Activated CD4-positive, CD25-positive, alpha-beta regulatory T cell treated with anti-CD3 and anti-CD28 coated beads, Interleukin-2, amount 50 U/mL, for 72 hours (primary cell): Measurements from ENCODE around the gene ABHD14A.
"Not testable (repeated sequence)": the region's sequence is repeated elsewhere in the genome, so short reads cannot be mapped to it uniquely, and the experiment has no call there.

ENCODE experiments used
- DNase-seq: peaks from one replicate; pipeline ENCODE4 v3.0.0; 2021

Gene ABHD14A

DNA sequence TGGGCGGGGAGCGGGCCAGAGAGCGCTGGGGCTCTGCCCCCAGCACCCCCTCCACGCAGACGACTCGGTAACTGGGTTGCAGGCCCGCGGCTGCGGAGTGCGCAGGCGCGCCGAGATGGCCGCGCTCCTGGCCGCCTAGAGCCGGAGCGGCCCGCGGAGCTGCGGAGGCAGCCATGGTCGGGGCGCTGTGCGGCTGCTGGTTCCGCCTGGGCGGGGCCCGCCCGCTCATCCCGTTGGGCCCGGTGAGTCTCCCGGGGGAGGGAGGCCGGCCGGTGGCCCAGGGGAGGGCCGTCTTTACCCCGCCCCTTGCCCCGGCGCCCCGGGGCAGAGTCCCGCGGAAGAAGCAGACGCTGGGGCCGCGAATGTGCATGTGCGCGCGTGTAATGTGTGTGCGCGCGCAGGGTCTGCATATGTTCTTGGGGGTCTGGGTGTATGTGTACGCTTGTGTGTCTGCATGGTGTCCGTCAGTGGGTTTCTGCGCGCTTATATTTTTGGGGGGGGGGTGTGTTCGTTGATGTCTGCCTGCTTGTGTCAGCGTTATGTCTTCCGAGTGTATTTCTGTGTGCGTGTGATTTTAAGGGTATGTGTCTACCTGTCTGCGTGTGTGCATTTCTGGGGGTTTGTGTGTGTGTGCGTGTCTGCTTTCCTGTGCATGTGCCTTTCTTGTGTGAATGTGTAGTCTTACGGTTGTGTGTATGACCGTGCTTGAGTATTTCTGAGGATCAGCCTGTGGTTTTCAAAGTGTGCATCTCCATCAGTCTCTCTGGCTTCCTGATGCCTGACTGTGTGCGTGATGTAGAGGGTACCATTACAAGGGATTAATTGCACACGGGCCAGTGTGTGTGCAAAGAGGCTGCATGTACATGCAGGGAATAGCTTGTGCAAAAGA, at the start of gene ABHD14A:
ABHD14A (plus strand) TSS at position 102 of the 889 bp plus-strand sequence; CDS start at position 174, 72 bp downstream.
- DNase-seq, result peak; percentile 79

DNA sequence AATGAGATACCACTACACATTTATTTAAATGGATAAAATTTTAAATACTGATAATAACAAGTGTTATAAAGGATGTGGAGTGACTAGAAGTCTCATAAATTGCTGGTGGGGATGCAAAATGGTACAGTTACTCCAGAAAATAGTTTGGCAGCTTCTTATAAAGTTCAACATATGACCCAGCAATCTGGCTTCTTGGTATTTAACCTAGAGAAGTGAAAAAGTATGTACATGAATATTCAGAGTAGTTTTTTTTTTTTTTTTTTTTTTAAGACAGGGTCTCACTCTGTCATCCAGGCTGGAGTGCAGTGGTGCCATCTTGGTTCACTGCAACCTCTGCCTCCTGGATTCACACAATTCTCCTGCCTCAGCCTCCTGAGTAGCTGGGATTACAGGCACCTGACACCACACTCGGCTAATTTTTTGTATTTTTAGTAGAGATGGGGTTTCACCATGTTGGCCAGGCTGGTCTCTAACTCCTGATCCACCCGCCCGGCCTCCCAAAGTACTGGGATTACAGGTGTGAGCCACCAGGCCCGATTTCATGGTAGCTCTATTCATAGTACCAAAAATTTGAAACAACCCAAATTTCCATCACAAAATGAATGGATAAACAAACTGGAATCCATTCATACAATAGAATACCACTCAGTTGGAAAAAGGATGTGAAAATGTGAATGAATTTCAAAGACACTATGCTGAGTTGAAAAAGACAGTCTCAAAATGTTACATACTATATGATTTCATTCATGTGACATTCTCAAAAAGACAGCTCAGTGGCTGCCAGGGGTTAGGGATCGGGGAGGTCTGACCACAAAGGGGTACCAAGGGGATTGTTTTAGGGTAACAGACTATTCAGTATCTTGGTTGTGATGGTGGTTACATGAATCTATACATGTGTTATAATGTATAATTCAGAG, 47.5 kb upstream of the ABHD14A start:
- DNase-seq, result no peak

DNA sequence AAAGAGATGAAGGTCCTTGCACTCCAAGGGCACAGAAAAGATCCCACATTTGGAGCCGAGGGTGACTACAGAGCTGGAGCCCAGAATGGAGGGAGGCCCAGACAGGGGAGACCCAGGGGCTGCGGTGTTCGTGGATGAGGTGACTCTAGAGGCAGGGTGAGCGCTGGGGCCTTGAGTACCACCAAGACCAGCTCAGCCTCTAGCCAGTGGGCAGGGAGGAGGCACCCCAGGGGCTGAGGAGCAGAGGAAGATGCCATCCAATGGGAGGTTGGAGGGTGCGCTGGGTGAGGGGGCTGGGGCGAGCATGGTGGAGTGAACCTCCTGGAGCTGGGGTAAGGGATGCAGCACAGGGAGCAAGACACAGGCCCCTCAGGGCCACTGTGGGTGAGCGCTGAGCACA, 46.4 kb upstream of the ABHD14A start:
- DNase-seq, result no peak

DNA sequence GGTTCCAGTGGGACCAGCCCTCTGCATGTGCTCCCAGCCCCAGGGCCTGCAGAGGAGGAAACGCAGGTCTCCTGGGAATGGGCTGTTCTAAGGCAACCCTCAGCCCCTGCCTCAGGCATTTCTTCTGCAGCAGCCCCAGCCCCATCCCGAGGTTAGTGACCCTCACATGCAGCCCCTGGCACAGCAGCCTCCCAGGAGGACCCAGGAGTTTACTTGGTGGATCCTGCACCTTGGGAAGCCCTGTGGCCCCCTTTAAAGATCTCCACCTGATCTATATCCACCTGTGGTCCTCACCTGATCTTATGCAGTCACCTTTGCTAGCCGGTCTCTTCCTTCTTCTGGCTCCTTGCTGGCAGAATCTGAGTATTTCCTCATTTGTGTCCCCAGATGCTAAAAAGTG, 45.9 kb upstream of the ABHD14A start:
- DNase-seq, result not testable (repeated sequence)

DNA sequence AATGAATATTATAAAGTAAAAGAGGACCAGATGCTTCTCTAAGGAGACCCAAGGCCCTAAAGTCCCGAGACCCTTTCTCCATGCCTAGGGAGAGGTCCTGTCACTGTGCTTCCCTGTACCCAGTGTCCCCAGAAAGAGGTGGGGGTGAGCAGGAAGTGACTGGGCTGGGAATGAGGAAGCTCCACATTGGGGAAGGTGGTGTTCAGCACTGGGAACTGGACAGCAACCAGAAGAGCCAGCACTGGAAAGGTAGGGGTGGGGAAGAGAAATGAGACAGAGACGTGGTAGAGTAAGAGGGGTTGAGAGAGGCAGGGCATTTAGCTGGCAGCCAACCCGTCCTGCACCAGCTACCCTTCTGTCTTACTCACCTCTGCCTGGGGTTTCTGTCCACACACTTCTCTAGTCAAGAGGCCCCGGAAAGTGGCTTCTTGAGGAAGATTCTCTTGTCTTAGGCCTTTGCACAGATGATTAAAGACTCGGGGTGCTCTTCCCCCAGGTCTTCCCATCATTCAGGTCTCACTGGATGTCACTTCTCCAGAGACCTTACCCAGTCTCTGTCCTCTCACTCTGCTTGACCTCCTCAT, 45.4 kb upstream of the ABHD14A start:
- no peak for DNase-seq

DNA sequence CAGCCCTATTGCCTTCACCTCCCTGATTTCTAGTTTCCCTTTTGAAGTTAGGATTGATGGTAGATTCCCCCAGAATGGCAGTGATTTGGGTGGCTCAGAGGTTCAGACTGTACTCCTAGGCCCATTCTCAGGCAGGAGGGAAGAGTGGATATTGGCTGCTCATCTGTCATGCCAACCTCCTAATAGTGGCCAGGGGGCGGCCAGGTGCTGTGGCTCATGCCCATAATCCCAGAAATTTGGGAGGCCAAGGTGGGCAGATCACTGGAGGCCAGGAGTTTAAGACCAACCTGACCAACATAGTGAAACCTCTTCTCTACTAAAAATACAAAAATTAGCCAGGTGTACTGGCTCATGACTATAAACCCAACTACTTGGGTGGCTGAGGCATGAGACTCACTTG, 44.4 kb upstream of the ABHD14A start:
- no peak for DNase-seq

DNA sequence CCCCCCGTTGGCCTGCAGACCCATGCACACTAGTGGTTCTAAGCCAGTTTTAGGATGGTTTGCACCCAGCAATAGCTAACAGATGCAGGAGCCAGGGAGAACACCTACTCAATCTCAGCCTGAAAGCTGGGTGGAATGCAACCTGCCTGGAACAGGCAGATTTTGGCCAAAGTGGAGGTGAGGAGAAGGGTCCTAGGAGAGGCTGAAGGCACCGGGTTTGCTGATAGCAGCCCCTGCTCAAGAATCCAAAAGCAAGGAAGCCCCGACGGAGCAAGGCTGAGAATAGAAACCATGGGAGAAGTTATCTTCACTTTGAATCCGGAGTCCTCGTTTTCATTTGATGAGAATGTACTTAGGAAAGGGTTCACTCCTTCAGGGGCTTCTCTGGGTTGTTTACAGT, 43.1 kb upstream of the ABHD14A start:
- DNase-seq, result no peak

DNA sequence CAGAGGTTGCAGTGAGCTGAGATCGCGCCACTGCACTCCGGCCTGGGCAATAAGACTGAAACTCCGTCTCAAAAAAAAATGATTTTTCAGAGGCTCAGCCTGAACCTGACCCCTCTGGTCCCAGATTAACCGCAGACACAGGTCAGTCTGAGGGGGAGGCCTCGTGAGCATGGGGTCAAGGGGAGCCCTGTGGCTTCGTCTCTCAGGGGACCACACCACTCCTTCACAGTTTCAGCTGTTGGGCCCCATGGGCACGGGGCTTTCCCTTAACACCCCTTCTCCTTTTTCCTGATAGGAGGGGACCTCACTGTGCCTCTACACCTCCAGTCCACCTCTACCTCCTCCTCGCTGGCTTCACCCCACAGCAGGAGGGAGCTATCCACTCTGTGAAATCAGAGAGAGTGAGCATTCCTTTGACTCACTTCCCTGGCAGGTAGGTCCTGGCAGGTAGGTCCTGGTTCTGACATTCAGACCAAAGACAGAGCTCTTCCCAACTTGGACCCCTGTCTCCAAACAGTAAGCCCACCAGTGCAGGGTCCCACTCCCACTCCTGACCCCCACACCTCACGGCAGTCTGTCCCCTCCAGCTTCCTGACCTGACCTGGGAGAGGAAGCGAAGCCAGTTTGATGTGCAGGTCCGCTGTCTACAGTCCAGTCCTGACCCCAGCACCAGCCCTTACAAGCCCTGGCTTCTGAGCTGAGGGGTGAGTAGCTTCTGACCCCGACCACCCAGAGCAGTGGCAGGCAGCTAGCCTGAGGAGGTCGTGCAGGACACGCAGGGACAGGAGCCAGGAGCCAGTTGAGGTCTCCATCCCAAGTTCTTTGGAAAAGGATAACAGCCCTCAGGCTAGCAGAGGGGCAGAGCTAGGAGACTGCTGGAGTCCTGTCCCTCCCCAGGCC, 42.1 kb upstream of the ABHD14A start:
- no peak for DNase-seq

DNA sequence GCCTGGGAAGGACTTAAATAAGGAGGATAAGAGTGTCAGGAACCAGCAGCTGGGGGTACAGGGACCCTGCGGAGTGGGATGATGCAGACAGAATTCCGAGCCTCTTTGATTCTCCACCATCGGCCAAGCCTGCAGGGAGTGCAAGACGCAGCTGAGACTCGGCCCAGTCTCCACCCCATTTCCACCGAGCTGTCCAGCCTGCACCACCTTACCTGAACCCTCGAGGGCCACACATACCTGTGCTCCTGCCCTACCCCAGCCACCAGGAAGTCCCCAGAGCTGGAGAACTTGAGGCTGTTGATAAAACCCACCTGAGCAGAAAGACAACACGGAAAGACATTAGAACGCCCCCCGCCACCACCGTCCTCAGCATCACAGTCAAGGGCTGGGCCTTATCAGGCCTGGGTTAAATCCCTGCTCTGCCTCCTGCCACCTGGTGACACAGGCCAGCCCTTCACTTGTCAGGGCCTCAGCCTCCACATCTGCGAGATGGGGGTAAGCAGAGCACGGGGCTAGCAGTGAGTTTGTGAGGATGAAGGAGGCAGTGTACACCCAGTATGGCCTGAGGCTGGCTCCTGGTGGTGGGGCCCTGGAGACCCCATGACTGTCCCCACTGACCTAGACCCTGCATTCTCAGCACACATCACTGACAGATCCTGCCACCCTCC, 41.3 kb upstream of the ABHD14A start:
- no peak for DNase-seq

DNA sequence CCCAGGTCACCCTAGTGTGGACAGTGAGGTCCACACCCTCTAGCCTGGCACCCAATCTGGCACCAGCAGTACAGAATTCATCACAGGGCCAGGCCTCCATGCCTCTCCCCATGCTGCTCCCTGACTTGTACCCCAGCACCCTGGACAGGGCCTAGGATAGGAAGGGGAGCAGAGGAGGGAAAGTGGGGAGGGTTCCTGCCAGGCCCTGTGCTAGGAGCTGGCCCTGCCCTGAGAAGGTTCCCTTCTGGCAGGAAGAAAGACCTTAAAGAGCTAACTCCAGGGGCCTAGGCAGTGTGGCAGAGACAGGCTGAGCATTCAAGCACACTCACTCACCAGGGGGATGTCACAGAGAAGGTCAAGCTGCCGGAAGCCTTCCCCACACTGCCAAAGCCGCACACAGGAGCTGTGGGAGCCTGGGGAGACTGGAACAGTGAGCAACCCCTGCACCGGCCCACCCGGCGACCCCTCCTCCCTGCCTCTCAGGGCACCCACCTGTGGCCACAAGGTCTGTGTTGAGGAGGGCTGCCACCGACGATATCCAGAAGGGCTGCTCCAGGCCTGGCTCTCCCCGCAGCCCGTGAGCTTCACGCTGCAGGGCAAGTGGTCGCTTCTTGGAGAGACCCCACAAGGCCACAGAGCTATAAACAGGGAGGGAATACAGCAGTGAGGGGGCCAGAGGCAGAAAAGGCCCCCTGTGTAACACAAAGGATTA, 40.6 kb upstream of the ABHD14A start:
- no peak for DNase-seq

DNA sequence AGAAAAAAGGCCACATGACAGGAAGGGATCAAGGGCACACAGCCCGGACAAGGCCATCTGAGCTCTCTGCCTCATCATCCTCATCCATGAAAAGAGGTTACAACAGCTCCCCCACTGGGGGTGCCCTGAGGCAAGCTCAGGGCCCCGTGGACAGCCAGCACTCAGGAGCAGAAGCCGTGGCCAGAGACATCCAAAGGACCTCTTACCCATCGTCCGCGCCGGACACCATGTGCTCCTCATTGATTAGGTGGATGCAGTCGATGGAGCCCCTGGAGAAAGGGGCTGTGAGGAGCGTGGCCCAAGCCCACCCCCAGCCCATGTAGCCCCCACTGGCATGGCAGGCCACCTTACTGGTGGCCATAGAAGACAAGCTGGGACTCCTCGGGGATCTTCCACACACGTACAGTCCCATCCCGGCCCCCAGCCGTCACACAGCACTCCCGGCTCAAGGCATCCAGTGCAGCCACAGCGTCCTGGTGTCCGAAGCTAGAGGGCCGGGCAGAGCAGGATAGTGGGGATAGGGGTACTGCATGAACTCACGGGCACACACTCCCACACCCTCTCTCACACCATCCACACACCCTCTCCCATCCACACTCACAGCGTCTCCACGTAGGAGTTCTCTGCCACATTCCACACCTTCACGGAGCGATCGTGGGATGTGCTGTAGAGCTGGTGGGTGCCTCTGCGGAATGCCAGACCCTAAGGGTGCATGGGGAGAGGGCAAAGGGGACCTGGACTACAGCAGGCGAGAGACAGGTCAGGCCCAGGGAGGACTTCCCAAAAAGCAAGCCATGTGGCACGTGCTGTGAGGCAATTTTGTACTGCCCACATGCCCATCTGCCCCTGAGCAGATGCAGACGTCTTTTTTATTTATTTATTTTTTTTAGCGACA, 39.6 kb upstream of the ABHD14A start:
- no peak for DNase-seq

DNA sequence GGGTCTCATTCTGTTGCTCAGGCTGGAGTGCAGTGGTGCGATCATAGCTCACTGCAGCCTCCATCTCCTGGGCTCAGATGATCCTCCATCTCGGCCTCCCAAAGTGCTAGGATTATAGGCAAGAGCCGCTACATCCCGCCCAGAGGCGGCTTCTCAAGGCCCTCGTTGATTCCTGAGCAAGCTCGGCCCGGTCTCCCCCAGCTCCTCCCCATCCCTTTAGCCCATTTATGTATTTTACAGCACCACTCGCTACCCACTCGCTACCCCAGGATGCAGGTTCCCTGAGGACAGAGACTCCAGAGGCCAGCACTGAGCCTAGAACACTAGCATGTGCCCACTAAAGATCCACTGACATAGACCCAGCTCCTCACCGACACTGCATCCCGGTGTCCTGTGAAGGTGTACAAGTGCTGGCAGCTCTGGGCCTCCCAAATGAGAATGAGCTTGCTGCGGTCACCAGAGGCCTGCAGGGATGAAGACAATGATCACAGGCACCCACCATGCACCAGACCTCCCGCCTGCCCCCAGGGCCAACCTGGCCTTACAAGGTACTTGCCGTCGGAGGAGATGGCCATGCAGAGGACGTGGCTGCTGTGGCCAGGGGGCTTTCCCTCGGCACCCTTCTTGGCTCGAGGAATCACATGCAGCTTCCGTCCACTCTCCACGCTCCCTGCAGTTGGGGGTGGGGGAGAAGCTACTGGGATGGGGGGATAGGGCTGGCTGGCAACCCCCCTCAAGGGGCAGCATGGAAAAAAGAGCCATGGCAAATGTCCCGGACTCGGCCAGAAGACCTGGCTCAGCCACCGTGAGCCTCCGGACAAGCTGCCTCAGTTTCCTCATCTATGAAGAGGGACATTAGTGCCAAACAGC, 38.7 kb upstream of the ABHD14A start:
- no peak for DNase-seq

DNA sequence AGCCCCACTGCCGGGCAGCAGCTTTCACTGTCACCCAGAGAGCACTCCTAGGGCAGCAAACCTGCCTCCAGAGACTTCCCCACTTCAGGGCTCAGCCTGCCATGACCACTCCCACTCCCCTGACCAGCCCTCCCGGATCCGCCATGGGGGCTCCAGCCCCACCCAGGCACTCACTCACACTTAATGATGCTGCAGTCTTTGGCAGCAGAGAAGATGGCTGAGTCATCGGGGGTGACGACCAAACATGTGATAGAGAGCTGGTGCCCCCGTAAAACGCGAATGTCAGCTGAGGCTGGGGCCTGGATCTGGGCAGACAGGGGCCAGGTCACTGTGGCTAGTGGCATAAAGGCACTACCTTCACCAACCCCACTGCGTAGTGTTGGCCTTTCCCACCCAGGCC, 37.9 kb upstream of the ABHD14A start:
- DNase-seq, result no peak

DNA sequence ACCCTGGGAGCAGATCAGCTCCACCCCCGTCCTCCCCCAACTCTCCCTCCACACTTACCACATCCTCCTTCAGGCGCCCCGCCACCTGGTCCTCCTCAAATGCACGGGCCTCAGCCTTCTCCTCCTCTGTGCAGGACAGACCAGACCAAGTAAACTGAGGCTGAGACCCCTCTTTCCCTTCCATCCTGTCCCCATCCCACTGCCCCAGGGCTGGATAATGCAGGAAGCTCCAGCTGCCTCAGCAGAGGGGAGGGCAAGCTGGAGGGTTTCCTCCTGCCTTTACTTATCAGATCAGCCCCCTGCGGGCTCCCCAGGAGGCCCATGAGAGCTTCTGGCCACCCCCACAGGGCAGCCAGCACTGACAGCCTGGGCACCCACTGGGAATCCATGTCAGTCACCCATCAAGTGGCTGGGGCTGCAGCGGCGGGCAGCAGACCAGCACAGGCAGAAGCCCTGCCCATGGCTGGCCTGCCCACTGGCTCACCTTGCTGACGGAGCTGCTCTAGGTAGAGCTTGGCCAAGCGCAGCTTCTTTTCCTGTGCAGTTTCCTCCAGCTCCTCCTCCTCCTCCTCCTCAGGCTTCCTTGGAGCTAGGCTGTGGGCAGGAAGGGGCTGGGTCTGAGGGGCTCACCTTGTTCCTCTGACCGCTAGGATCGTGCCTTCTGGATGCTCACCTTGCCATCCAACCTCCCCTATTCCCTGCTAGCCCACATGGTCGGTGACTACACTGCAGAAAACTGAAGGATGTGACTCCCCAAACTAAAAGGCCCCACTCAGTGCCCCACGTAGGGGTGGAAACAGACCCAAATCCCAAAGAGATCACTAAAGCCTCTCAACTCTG, 37.0 kb upstream of the ABHD14A start:
- no peak for DNase-seq

DNA sequence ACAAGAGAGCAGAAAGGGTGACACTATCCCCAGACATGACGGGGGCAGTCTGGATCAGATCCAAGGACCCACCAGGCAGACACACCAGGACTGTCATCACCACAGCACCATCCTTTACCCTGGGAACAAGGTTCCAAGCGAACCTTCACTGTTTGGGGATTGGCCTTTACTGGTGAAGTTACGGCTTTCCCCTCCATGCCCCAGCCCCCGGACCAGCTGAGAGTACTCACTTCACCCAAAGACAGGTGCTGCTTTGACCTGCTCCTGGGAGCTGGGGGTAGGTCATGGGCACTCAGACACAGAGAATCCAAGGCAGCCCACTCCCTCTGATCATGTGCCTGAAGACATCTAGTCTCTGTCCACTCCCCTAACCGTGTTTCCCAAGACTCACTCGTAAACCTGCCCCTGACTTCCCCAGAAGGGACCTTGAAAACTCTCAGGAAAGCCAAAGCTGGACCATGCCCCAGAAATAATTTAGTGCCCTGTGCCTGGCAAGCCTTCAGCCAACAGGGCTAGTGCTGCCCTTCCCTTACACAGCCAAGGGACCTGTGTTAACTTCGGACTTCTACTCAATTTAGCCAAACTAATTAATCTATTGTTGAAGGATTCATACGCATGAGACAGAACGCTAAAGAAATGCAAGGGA, 36.0 kb upstream of the ABHD14A start:
- DNase-seq, result no peak

DNA sequence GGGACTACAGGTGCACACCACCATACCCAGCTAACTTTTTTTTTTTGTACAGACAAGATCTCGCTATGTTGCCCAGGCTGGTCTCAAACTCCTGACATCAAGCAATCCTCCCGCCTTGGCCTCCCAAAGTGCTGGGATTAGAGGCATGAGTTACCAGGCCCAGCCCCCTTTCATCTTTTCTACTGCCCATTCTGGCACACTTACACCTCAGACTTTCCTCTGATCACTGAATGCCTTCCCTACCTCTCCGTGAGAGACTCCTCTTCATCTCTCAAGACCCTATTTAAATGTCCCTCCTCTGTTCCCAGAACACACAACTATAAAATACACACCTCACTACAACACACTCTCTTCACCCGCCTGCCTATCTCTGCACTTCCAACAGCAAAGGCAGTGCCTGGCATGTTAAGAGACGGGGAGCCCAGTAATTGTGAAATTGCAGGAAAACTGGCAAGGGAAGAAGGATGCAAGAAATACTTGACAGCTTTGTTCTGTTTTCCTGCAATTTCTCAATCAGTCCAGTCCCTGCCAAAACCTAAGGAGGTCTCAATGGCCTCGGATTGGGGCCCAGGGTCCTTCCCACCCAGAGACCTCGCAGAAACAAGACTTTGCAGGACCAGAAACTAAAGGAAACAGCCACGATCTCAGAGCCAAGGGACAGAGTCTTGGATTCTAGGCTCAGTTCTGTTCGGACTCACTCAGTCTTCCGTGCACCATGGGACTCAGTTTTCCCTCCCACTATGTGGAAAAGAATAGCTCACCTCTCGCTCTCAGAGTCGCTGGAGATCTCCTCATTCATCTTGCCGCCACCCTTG, 34.0 kb upstream of the ABHD14A start:
- no peak for DNase-seq

DNA sequence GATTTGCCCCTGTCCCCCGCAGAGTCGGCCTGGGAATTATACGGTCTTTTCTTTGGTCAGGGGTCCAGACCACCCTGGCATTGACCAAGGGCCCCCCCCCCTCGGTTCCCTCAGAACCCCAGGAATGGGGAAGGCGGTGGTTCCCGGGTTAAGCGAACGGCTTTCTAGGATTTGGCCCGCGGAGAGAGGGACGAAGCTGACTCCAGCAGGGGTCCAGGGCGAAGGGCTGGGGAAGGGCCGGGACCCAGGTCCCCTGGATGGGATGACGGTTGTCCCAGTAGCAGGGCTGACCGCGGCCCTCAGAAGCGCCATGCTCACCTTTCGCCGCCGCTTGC, 33.4 kb upstream of the ABHD14A start:
- no peak for DNase-seq
